ENCODE results near the gene OR5D16.
"Not testable (repeated sequence)": the region's sequence is repeated elsewhere in the genome, so short reads cannot be mapped to it uniquely, and the experiment has no call there.

OR5D16 gene

DNA sequence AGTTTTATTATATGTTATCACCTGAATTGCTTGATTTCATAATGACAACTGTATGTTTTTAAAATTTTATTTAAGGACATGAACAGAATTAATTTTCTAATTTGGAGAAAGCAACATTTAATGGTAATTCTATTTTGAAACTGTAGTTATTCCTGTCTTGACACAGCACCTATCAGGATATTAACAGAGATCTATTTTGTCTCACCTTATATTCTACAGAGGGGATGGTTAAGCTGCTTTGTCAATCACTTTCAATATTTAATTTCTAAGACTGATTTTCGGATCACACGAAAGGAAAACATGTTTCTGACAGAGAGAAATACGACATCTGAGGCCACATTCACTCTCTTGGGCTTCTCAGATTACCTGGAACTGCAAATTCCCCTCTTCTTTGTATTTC is at the start of gene OR5D16:
OR5D16 (plus strand) TSS at position 301 of the 400 bp plus-strand sequence; CDS start at position 301, 0 bp downstream.
- DNase-seq: no peak

DNA sequence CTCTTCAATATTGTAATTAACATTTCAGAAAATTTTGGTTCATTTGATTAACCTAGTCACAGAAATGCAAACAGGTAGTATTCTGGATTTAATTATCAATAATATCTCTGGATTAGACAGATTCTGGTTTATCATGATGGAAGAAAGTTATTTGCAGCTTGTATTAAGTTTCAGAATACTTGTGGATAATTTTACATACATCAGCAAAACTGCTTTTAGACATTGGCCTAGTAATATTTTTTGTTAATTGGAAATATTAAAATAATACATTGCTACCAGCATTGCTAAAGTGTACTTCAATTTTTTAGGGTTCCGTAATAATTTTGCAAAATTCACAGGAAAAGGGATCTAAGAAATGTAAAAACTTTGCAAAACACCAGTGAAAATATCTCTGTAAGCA is 46.9 kb upstream of the OR5D16 start:
- no peak for DNase-seq

- DNase-seq: no peak
Observed at GRCh38 chr11:55793321-55793720, 45.2 kb upstream of the OR5D16 start.

GRCh38 chr11:55795256-55795655 is 43.3 kb upstream of the OR5D16 start, which contains the start of gene OR5D14:
Gene OR5D14, plus strand, starts transcription at chr11:55795556. Its CDS starts 0 bp downstream, at chr11:55795556.
- no peak for DNase-seq

GRCh38 chr11:55806248-55806647 is 32.3 kb upstream of the OR5D16 start:
- DNase-seq: no peak

DNA sequence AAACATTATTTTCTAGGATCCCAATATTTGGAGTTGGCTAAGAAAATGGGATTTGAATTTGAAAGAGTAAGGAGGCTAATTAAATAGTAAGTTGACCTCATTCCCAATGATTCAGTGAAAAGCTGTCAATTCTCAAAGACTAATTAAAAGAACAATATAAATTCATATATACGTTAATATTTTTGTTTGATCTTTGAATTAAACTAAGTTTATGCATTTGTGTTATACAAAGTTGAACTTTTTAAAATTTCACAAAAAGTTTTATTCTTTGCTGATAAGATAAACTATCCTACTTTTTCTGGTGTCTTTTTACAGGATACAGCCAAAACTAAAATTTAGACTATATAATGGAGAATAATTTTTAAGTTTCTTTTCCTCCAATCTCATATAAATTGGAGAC is 27.5 kb upstream of the OR5D16 start, which contains the start of gene OR5L1:
OR5L1 (plus strand) TSS at position 301 of the 400 bp plus-strand sequence. CDS start 100 bp downstream, outside the sequence.
- no peak for DNase-seq

DNA sequence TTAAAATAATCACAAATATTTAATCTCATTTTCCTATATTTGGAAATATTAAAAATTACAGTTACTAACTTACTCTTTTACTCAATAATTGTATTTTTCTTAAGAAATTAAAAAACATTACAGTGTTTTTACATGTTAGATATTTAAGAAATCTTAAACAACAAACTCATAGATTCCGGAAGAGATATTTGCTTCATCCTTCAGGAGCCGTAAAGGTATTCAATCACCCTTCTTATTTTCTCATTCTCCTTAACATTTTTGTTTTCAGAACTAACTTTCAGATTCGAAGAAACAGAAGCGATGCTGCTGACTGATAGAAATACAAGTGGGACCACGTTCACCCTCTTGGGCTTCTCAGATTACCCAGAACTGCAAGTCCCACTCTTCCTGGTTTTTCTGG is 19.2 kb upstream of the OR5D16 start, which contains the start of gene OR5D18:
OR5D18 (plus strand) TSS at position 301 of the 400 bp plus-strand sequence; CDS start at position 301, 0 bp downstream.
- no peak for DNase-seq

DNA sequence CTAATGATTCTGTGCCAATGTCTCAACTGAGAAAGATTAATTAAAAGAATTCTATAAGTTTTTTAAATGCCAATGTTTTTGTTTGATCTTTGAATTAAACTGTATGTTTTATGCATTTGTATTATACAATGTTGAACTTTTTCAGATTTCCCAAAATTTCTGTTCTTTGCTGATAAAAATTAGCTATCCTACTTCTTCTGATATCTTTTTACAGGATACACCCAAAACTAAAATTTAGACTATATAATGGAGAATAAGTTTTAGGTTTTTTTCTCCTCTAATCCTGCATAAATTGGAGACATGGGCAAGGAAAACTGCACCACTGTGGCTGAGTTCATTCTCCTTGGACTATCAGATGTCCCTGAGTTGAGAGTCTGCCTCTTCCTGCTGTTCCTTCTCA is 11.6 kb upstream of the OR5D16 start, which contains the start of gene OR5L2:
OR5L2 (plus strand) TSS at position 301 of the 400 bp plus-strand sequence; CDS start at position 301, 0 bp downstream.
- DNase-seq: no peak

DNA sequence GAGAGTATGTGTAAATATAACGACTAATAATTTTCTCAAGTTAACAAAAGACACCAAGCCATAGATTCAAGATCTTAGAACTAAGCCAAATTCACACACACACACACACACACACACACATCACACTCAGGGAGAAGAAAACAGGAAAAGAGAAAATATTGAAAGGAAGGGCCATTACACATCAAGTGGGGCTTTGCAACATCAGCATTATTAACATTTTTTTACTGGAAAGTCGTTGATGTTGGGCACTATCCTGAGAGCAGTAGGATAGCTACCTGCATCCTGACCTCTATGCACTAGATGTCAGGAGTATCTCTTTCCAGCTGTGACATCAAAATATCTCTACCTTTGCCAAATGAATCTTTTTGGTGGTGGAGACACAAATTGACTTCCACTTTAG is 8.9 kb downstream of the OR5D16 start:
- no peak for DNase-seq

DNA sequence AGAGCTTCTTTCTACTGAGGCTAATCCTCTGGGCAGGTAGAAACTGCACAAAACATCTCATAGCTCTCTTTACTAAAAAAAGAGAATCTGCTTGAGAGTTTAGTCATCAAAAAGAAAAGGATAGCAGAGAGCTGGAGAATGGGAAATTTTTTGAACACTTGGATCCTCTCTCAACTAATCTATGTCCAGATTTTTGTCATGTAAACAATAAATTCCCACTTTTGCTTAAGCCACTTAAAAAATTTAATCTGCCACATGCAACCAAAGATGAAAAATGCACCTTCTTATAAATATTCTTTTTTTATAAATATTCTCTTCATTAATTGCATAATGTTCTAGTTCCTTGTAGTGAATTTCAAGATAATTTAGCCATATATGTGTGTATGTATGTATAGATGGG is 10.5 kb downstream of the OR5D16 start:
- DNase-seq: no peak

GRCh38 chr11:55852141-55852540 is 13.6 kb downstream of the OR5D16 start:
- no peak for DNase-seq

- DNase-seq: no peak
Observed at GRCh38 chr11:55854704-55855103, 16.2 kb downstream of the OR5D16 start.

DNA sequence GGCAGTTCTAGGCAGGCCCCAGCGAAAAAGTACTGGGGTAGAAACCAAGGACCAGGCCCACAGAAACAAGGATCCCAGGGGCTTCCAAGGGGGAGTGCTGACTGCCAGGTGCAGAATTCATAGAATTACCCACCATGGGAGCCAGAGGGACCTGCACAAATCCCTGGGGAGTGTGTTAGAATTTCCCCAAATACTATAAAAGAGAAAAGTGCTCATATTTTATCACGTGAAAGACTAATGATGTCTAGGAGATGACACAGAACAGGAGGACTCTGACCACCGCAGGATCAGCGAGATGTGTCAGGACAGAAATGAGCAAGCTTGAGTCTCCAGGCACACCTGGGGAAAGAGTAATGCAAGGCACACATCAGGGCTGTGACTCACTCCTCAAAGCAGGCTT is 28.8 kb downstream of the OR5D16 start:
- not testable (repeated sequence) for DNase-seq

DNA sequence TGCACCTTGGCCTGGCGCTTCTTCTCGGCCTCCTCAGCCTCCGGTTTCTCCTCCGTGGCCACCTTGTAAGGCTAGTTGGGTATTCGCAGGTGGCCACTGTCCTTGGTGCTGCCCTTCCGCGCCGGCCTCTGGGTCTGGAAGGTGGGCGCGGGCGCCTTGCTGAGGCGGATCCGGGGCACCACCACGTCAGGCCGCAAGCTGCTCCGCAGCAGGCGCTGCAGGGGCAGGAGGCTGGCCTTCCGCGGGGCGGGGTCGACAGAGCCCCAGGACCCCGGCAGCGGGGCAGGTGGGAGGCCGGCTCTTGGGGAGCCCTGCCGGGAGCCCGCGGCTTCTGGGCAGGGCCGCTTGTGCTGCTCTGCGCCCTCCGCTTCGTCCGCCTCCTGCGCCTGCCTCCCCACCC is 34.2 kb downstream of the OR5D16 start:
- not testable (repeated sequence) for DNase-seq

GRCh38 chr11:55873146-55873545 is 34.6 kb downstream of the OR5D16 start:
- not testable (repeated sequence) for DNase-seq

DNA sequence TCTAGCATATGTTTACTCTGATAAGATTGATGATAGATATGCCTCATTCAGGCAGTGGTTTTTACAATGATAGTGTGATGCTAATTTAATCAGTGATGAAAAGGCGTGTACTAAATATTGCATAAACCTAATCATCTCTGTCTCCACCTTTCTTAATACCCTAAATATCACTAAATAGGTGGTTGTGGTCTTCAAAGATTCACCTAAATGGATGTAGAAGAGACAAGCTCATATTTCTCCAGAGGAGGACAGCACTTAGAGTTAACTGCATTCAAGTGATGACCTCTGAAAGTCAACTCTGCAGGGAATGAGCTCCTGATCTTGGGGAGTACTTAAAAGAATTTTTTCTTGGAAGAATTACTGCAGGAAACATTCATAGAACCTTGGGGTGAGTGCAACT is 44.4 kb downstream of the OR5D16 start, which contains the start of gene TRIM51:
TRIM51 (plus strand) TSS at position 301 of the 400 bp plus-strand sequence. CDS start 2,132 bp downstream, outside the sequence.
- not testable (repeated sequence) for DNase-seq

DNA sequence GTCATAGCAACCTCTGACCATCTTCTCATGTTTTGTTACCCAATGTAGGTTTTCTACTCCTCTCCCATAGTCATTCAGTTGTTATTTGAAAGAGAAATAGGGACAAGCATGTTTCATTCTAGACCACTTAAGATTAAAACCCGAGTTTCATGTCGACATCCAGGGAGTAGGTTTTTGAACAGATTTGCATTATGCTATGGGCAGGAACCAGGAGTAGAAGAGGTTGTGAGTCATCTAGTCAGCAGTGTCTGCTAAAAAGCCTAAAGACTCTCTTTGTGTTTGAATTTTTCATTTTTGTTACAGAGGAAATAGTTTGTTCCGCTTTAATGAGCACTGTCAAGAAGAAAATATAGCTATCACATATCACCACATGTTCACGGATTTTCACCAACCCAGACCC is 46.4 kb downstream of the OR5D16 start:
- DNase-seq: not testable (repeated sequence)

DNA sequence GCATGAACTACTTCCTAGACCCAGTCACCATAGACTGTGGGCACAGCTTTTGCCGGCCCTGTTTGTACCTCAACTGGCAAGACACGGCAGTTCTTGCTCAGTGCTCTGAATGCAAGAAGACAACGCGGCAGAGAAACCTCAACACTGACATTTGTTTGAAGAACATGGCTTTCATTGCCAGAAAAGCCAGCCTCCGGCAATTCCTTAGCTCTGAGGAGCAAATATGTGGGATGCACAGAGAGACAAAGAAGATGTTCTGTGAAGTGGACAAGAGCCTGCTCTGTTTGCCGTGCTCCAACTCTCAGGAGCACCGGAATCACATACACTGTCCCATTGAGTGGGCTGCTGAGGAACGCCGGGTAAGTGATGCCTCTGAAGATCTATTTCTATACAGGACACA is 46.9 kb downstream of the OR5D16 start:
- not testable (repeated sequence) for DNase-seq

Data from NCI-H2171 treated with DMSO at 0.1 percent for 48 hours (cell line).